Loucy (cell line): ENCODE measurements around the gene POMP.

Source experiments
- H2AFZ ChIP-seq: fragments of 200-600 bp; sonication (generic); 2 replicates; pipeline ENCODE4 v1.6.0; 2016; ENCODE audit warnings: antibody characterized with exemption, mild to moderate bottlenecking, low read length, moderate library complexity
- H3F3A ChIP-seq: fragments of 200-600 bp; 2 replicates; pipeline ENCODE4 v1.6.0; 2016; ENCODE audit warnings: antibody characterized with exemption, low read depth, mild to moderate bottlenecking
- H3K27me3 ChIP-seq: fragments of 200-600 bp; sonication (generic); 2 replicates; pipeline ENCODE4 v1.6.1; 2014; ENCODE audit warnings: low read length, mild to moderate bottlenecking; ENCODE audit not compliant: insufficient read depth, poor library complexity, severe bottlenecking
- H3K36me3 ChIP-seq: fragments of 200-600 bp; sonication (generic); 2 replicates; pipeline ENCODE4 v1.6.1; 2016; ENCODE audit warnings: low read length; ENCODE audit not compliant: insufficient read depth
- H3K4me1 ChIP-seq: fragments of 200-600 bp; sonication (generic); 2 replicates; pipeline ENCODE4 v1.5.1; 2014; ENCODE audit warnings: low read length, mild to moderate bottlenecking; ENCODE audit not compliant: insufficient read depth, poor library complexity, severe bottlenecking
- H3K4me2 ChIP-seq: fragments of 200-600 bp; sonication (generic); 2 replicates; pipeline ENCODE4 v1.6.0; 2014; ENCODE audit warnings: antibody characterized with exemption, low read length, low read depth, mild to moderate bottlenecking; ENCODE audit not compliant: poor library complexity, severe bottlenecking
- H3K4me3 ChIP-seq: fragments of 200-600 bp; sonication (generic); 2 replicates; pipeline ENCODE4 v1.5.1; 2014; ENCODE audit warnings: low read length, mild to moderate bottlenecking, mixed read lengths; ENCODE audit not compliant: poor library complexity, severe bottlenecking
- H3K79me2 ChIP-seq: fragments of 200-600 bp; sonication (generic); 2 replicates; pipeline ENCODE4 v1.6.1; 2014; ENCODE audit warnings: low read length; ENCODE audit not compliant: insufficient read depth
- H3K9ac ChIP-seq: fragments of 200-600 bp; sonication (generic); 2 replicates; pipeline ENCODE4 v1.6.0; 2014; ENCODE audit warnings: mild to moderate bottlenecking, low read depth, low read length, moderate library complexity; ENCODE audit not compliant: poor library complexity, severe bottlenecking
- H3K9me2 ChIP-seq: fragments of 200-600 bp; sonication (generic); replicated peaks from 2 replicates; pipeline ENCODE4 v1.6.1; 2016; ENCODE audit warnings: low read depth, low read length, mixed read lengths
- H3K9me3 ChIP-seq: fragments of 200-600 bp; sonication (generic); 2 replicates; pipeline ENCODE4 v1.6.1; 2014; ENCODE audit warnings: mild to moderate bottlenecking, antibody characterized with exemption, low read length, low read depth; ENCODE audit not compliant: insufficient read depth
- H4K20me1 ChIP-seq: fragments of 200-600 bp; sonication (generic); 2 replicates; pipeline ENCODE4 v1.6.0; 2014; ENCODE audit warnings: antibody characterized with exemption, low read length, mild to moderate bottlenecking; ENCODE audit not compliant: insufficient read depth, poor library complexity, severe bottlenecking
- CTCF ChIP-seq: fragments of 200-600 bp; sonication (generic); conservative IDR thresholded peaks from 2 replicates; pipeline ENCODE4 v1.5.1; 2014; ENCODE audit warnings: mild to moderate bottlenecking, antibody characterized with exemption, low read length
- EZH2phosphoT487 ChIP-seq: fragments of 200-600 bp; IDR thresholded peaks from 2 replicates; pipeline ENCODE4 v1.6.1; 2018; ENCODE audit warnings: antibody characterized with exemption, mild to moderate bottlenecking, moderate library complexity, borderline replicate concordance

The POMP gene

GRCh38 chr13:28651810-28652401 is 7.0 kb upstream of the POMP start:
- H3K4me3 ChIP-seq: no peak overlapping the region
- no peaks in the 10 kb centered on the region for H3F3A ChIP-seq
- no peaks in the 10 kb centered on the region for H3K9me2 ChIP-seq
- H3K79me2 ChIP-seq: peaks cover 11% of the 10 kb centered on the region
- H3K4me2 ChIP-seq: no peak overlapping the region
- no peaks in the 10 kb centered on the region for H3K36me3 ChIP-seq
- no peak overlapping the region for H3K9ac ChIP-seq
- H3K27me3 ChIP-seq: no peaks in the 10 kb centered on the region
- H2AFZ ChIP-seq: no peak overlapping the region
- no peaks in the 10 kb centered on the region for H3K9me3 ChIP-seq
- TF ChIP-seq EZH2phosphoT487 (no peak), CTCF (no peak)
- H3K4me1 ChIP-seq: peaks cover 17% of the 10 kb centered on the region
- no peaks in the 10 kb centered on the region for H4K20me1 ChIP-seq

GRCh38 chr13:28653111-28653510 is 5.8 kb upstream of the POMP start:
- H3K9me2 ChIP-seq: no peaks in the 10 kb centered on the region
- H3K4me2 ChIP-seq: no peak overlapping the region
- H3K4me3 ChIP-seq: no peak overlapping the region
- H3F3A ChIP-seq: no peaks in the 10 kb centered on the region
- H3K36me3 ChIP-seq: no peaks in the 10 kb centered on the region
- no peaks in the 10 kb centered on the region for H3K27me3 ChIP-seq
- H3K9ac ChIP-seq: no peak overlapping the region
- H3K9me3 ChIP-seq: no peaks in the 10 kb centered on the region
- H2AFZ ChIP-seq: no peak overlapping the region
- TF ChIP-seq CTCF (no peak), EZH2phosphoT487 (no peak)
- peaks cover 23% of the 10 kb centered on the region for H3K79me2 ChIP-seq
- H3K4me1 ChIP-seq: peaks cover 28% of the 10 kb centered on the region
- peaks cover 9% of the 10 kb centered on the region for H4K20me1 ChIP-seq

- Histone ChIP-seq H3K9ac (no peak overlapping the region), H3K9me2 (no peaks in the 10 kb centered on the region), H2AFZ (no peak overlapping the region), H3K9me3 (no peaks in the 10 kb centered on the region), H3K27me3 (no peaks in the 10 kb centered on the region), H3F3A (no peaks in the 10 kb centered on the region), H3K79me2 (peaks cover 34% of the 10 kb centered on the region), H4K20me1 (peaks cover 10% of the 10 kb centered on the region), H3K36me3 (no peaks in the 10 kb centered on the region), H3K4me3 (no peak overlapping the region), H3K4me2 (no peak overlapping the region), H3K4me1 (peaks cover 30% of the 10 kb centered on the region)
- no peak for TF ChIP-seq CTCF
Measured at GRCh38 chr13:28654276-28654675, 4.7 kb upstream of the POMP start.
